Hepatic stellate cell (primary cell): ENCODE data around the gene FNDC3B.

ENCODE experiments used
- DNase-seq: peaks from one replicate; pipeline ENCODE4 v3.0.0; 2011; ENCODE audit warnings: low spot score

The FNDC3B gene

GRCh38 chr3:172369590-172370259 is 330.3 kb downstream of the FNDC3B start:
- no peak for DNase-seq

DNA sequence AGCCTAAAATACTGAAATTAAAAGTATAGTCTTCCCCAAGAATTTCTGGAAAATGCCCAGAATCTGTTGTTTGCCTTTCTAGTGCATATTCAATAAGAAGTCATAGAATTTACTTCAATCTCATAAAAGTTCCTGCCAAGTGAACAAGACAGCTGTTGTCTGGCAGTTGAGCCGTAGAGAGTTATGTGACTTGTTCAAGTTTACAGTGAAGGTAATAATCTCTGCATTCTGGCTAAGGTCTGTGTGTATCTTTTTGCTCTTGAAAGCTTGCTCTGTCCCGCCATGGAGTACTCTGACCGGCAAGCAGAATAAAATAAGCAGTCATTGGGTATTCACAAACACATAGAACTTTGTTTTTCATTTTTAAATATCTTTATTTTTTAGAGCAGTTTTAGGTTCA is 331.0 kb downstream of the FNDC3B start:
- no peak for DNase-seq

- DNase-seq: no peak
Observed at GRCh38 chr3:172371544-172371943, 332.2 kb downstream of the FNDC3B start.

- no peak for DNase-seq
Observed at GRCh38 chr3:172372895-172373294, 333.5 kb downstream of the FNDC3B start.

- DNase-seq: no peak
Observed at GRCh38 chr3:172373912-172374311, 334.5 kb downstream of the FNDC3B start.

- no peak for DNase-seq
Observed at GRCh38 chr3:172375206-172375850, 335.9 kb downstream of the FNDC3B start.

GRCh38 chr3:172376402-172376801 is 337.0 kb downstream of the FNDC3B start:
- DNase-seq: no peak

- no peak for DNase-seq
Observed at GRCh38 chr3:172376881-172377280, 337.5 kb downstream of the FNDC3B start.

DNA sequence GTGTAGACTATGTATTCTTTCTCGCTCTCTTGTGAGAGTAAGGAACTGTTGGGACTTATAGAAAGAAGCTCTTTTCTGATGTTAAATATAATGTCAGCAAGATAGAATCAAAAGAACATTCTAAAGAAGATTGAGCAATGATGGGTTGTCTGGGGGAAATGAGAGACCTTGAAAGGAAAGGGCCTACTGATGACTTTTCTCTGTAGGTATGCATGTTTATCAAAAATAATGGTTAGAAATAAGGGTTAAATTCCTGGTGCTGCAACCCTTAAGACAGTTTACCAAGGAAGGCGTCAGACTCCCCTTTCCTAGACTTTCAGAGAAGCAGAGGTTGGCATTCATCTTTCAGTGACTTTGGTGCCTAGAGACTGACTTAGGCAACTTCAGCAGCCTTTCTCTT is 339.1 kb downstream of the FNDC3B start:
- DNase-seq: no peak

DNA sequence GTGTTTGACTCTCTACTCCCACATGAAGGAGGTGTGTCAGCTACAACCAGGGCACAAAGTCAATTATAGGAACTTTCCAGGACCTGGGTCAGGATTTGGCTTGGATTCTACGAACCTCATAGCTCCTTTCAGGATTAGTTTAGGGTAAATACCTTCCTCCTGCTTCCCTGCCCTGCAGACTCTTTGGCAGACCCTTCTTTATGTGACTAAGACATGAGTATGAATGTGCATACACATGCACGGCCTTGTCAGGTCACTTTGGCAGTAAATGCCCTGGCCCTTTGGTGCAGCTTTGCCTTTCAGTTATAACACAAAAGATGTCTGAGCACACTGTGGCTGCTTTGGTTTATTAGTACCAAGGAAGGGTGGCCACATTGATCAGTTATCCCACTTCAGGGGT is 340.0 kb downstream of the FNDC3B start:
- no peak for DNase-seq

GRCh38 chr3:172380632-172381031 is 341.3 kb downstream of the FNDC3B start:
- no peak for DNase-seq

GRCh38 chr3:172383306-172383796 is 344.0 kb downstream of the FNDC3B start:
- DNase-seq: no peak

DNA sequence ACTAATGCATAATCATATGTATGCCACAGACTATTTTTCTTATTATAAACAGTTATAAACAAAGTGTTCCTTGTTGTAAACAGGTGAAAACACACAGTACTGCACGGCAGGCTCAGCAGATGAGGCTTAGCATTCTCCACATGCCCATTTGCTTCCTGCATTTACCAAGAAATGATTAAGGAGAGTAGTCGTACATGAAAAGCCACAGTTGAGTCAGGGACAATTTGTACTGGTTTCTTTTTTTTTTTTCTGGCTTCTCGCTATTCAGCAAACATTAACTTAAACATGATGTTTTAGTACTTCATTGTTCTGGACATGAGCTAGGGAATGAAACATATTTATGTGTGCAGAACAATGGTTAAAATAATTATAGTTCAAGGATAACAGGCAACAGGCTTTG is 345.5 kb downstream of the FNDC3B start:
- no peak for DNase-seq

DNA sequence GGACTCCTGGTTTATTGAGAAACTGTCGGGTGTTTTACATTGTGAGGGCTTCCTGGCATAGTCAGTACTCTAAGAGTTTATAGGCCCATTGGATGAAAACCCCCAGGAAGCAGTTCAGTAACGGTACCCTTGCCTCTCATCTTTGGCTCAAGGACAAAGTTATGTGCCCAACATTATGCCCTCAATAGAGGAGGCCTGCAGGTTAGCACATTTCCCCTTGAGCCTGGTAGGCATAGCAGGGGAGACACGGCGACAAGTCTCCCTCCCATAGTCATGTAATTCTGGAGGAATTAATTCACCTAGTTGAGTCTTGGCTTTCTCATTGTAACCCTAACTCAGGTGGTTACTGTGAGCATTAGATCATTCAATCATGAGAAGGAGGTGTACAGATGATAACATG is 348.4 kb downstream of the FNDC3B start:
- no peak for DNase-seq

GRCh38 chr3:172388412-172389078 is 349.2 kb downstream of the FNDC3B start:
- no peak for DNase-seq

GRCh38 chr3:172390792-172391191 is 351.4 kb downstream of the FNDC3B start:
- DNase-seq: no peak

DNA sequence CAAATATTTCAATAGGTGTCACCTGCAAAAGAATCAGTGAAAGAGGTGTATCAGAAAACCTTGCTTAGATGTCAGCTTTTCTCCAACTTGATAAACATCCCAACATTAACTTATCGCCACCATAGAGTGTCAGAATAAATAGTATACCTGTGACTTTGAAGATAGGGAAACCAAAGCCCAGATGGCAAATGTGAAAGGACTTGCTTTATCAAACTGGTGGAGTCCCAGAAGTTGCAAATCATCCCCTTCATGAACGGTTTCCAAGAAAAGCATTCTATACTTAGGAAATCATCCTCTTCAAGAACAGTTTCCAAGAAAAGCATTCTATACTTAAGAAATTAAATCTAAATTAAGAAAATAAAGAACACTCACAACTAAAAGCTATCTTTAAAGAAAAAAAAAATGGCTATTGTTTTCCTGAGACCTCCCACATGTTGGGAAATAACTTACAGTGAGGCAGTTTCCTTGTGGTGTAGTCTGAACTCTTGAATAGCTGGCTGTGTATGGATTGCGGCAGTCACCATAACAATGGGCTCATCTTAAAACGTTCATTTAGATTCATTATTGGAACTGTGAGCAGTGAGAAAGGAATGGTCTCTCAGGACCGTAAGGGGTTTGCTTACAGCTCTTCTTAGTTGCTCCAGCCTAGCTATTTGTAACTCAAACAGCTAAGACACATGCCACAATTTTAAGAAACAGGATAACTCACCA is 352.4 kb downstream of the FNDC3B start:
- peak; percentile 11 for DNase-seq

DNA sequence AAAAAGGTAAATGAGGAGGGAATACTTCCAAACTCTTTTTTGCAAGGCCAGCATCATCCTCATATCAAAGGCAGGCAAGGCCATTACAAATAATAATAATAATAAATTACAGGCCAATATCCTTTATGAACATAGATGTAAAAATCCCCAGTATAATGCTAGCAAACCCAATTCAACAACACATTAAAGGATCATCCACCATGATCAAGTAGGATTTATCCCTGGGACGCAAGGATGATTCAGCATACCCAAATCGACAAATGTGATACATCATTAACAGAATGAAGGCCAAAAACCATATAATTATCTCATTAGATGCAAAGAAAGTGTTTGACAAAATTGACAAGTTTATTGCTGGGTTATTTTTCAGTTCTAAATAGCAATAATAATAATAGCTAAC is 355.3 kb downstream of the FNDC3B start:
- DNase-seq: no peak

- no peak for DNase-seq
Observed at GRCh38 chr3:172396400-172396799, 357.0 kb downstream of the FNDC3B start.

DNA sequence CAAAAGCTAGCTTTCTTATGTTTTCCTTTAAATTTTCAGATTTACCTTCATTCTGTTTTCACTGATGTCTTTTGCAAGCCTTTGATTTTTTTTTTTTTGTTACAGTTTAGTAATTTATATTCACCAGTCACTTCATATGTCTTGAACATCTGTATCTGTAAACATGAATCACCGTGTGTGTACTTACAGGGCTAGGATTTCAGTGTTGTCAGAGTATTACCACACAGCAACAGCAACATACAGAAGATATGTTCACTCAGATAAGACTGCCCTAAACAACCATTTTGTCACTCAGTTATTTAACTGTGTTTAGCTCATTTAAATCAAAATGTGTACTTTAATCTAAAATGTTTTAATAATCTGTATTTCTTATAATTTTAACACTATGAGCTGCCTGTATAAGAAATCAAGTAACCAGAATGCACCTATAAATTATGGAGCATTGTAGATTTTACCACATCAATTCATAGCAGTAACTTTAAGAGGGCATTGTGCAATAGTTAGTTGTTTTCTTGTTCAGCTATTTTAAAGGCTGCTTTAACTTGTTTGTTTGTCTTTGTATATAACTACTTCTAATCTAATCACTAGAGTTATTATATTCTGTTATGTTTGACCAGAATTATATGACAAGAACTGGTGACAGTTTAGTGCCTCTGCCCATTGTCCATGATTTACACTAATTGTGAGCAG is 358.5 kb downstream of the FNDC3B start:
- no peak for DNase-seq

- no peak for DNase-seq
Observed at GRCh38 chr3:172398484-172398883, 359.1 kb downstream of the FNDC3B start.

- DNase-seq: no peak
Observed at GRCh38 chr3:172402090-172402489, 362.7 kb downstream of the FNDC3B start.
